ENCODE data around the gene ZBTB32.

GRCh38 chr19:35725216-35725861 is 21.0 kb downstream of the ZBTB32 start:
- TF ChIP-seq POLR2A (IDR thresholded peaks at IDR 0.05) = no peak
- TF ChIP-seq CTCF (IDR thresholded peaks at IDR 0.05) = no peak

Data from ovary (tissue), 3 donors.